ENCODE results near the gene PRDM8. TPM values are rescaled to one million over a fixed set of nuclear protein-coding genes. Genes with fewer than 3 reads are reported as not detected.

Gene PRDM8
- total and polyA plus RNA-seq, 2 of the 8 experiments (the other 6 are each of a cell fraction or from before 2014, with no cell fraction given): not detected

DNA sequence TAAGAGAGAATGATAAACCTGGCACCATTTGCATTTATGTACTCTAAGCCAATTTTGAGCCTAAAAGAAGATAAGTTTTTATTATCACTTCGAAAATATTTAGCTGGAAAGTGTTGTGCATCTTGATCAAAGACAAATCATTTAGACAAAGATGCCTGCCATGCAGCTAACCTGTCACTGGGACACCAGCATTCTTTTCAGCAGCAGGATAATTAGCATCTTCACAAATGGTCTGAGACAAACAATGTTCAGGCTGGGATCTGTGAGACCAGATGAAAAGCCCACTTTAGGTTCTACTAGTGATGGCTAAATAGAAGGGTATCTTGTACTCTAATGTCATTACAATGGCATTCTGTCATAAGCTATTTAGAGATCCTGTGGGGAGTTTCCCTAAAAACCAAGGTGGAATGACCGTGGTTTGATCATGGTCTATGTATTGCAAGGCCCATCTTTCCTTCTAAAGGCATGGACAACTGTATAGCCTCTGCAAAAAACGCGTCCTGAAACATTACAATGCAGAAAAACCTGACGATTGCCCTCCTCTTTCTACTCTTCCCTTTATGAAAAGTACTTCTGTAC lies 7.2 kb downstream of the PRDM8 start:
- Histone ChIP-seq H2BK15ac (ENCODE audit: low read length) (no peak overlapping the region), H3K9ac (replicated peaks in 1 of 4; ENCODE audit: extremely low read depth in 1 of 4, low read depth in 3 of 4, low read length in 3 of 4) (no peak overlapping the region), H3K4ac (replicated peaks; ENCODE audit: insufficient read length, low read depth, low read length) (no peak overlapping the region), H2BK5ac (ENCODE audit: low read depth, low read length) (no peak overlapping the region), H3K9me3 (ENCODE audit: insufficient read depth in 2 of 2, low read depth in 1 of 2, low read length in 1 of 2) (no peaks in the 10 kb centered on the region), H3K27ac (ENCODE audit: low read depth, low read length) (no peak overlapping the region), H2BK12ac (ENCODE audit: low read depth, low read length) (no peak overlapping the region), H3K4me2 (ENCODE audit: insufficient read depth in 1 of 2, low read depth in 2 of 2, low read length in 2 of 2) (no peak overlapping the region), H4K8ac (ENCODE audit: extremely low read depth, insufficient read depth, low read length) (no peak overlapping the region), H2AFZ (ENCODE audit: low read length) (no peak overlapping the region), H3K4me3 (ENCODE audit: extremely low read depth in 1 of 4, insufficient read depth in 2 of 4, low read depth in 3 of 4, low read length in 4 of 4) (no peak overlapping the region), H4K20me1 (replicated peaks in 1 of 2; ENCODE audit: control insufficient read depth in 1 of 2, insufficient read depth in 2 of 2, low read length in 2 of 2) (peaks cover 19 to 32% of the 10 kb centered on the region in 2 experiments), H2BK20ac (ENCODE audit: low read length) (no peak overlapping the region), H2AK5ac (ENCODE audit: low read depth, low read length) (no peak overlapping the region), H3K23ac (ENCODE audit: insufficient read length) (no peak overlapping the region), H3K36me3 (ENCODE audit: control insufficient read depth in 2 of 4, insufficient read depth in 4 of 4, low read length in 3 of 4) (peaks cover 0 to 6% (median 0%) of the 10 kb centered on the region in 4 experiments; a peak in 1 of 8 replicates), H2BK120ac (replicated peaks; ENCODE audit: low read depth, low read length) (no peak overlapping the region), H4K91ac (replicated peaks; ENCODE audit: insufficient read length, low read length) (no peak overlapping the region), H4K5ac (ENCODE audit: insufficient read length, low read depth, low read length) (no peak overlapping the region), H3K79me1 (ENCODE audit: low read depth, low read length) (no peaks in the 10 kb centered on the region), H3K18ac (ENCODE audit: extremely low read depth, low read length) (no peak overlapping the region), H3K56ac (replicated peaks; ENCODE audit: insufficient read length, low read depth, low read length) (no peak overlapping the region), H3K23me2 (ENCODE audit: low read depth, low read length) (peaks cover 8% of the 10 kb centered on the region; the same call in 1 of the 2 replicates), H3K27me3 (replicated peaks in 1 of 4; ENCODE audit: control insufficient read depth in 3 of 4, extremely low read depth in 1 of 4, insufficient read depth in 3 of 4, low read length in 3 of 4) (peaks cover 84 to 100% (median 94%) of the 10 kb centered on the region in 4 experiments), H3K14ac (ENCODE audit: insufficient read length) (no peak overlapping the region), H3K79me2 (ENCODE audit: control insufficient read depth in 1 of 2, insufficient read depth in 2 of 2, low read length in 2 of 2) (no peaks in the 10 kb centered on the region), H3K4me1 (replicated peaks in 1 of 4; ENCODE audit: control insufficient read depth in 3 of 4, insufficient read depth in 4 of 4, low read length in 3 of 4) (peaks cover 4 to 22% (median 7%) of the 10 kb centered on the region in 4 experiments)
- FAIRE-seq (no peak), DNase-seq (ENCODE audit: low read depth in 1 of 2, low spot score in 2 of 2) (no peak)
- TF ChIP-seq BRCA1 (IDR thresholded peaks at IDR 0.05; ENCODE audit: low read depth, low read length) (no peak), NANOG (IDR thresholded peaks at IDR 0.05; ENCODE audit: insufficient read depth, low read depth, low read length, poor library complexity, severe bottlenecking) (peak; percentile 43), USF2 (IDR thresholded peaks at IDR 0.05; ENCODE audit: low read length) (no peak), SUZ12 (IDR thresholded peaks at IDR 0.05; ENCODE audit: low read length) (peak; percentile 40; the same call in 1 of the 2 replicates), EZH2 (IDR thresholded peaks at IDR 0.05; ENCODE audit: low read depth, low read length, severe bottlenecking) (peak; percentile 47), CBX8 (IDR thresholded peaks at IDR 0.05; ENCODE audit: borderline replicate concordance, low read depth, low read length) (0 out of 2 replicates have a peak, but pooled peaks have one; percentile 12)
- CTCF ChIA-PET (ENCODE audit: partially characterized antibody): interaction anchor here (0.9 to 3.5 kb wide), 6 partner anchors 8 to 61 kb away, joined by 3 to 15 read pairs (median 4); partner anchors contain the start of genes FGF5 and PRDM8
- POLR2A ChIA-PET (ENCODE audit: partially characterized antibody): interaction anchor here (1.0 kb wide), 1 partner anchor 15 kb away, joined by 3 read pairs; no protein-coding TSS in a partner anchor
- 18% methylated on average over 5 of the region's 5 CpGs; no CpG with 5 or more reads in 1 of the 2 experiments for WGBS, 2 experiments (ENCODE audit: extremely low coverage in 1 of 2, insufficient coverage in 1 of 2, insufficient read length in 1 of 2, insufficient replicate concordance in 2 of 2, low coverage in 1 of 2, low lambda C conversion rate in 2 of 2, missing lambda C conversion rate in 1 of 2)

Data from H1 (cell line).